CD4-positive, alpha-beta T cell treated with Interleukin-17A for 1 hour (primary cell): Measurements from ENCODE around the gene THAP11.
"Not testable (repeated sequence)": the region's sequence is repeated elsewhere in the genome, so short reads cannot be mapped to it uniquely, and the experiment has no call there.

Source experiments
- DNase-seq: peaks from one replicate; pipeline ENCODE4 v3.0.0-alpha.2; 2020

The THAP11 gene

DNA sequence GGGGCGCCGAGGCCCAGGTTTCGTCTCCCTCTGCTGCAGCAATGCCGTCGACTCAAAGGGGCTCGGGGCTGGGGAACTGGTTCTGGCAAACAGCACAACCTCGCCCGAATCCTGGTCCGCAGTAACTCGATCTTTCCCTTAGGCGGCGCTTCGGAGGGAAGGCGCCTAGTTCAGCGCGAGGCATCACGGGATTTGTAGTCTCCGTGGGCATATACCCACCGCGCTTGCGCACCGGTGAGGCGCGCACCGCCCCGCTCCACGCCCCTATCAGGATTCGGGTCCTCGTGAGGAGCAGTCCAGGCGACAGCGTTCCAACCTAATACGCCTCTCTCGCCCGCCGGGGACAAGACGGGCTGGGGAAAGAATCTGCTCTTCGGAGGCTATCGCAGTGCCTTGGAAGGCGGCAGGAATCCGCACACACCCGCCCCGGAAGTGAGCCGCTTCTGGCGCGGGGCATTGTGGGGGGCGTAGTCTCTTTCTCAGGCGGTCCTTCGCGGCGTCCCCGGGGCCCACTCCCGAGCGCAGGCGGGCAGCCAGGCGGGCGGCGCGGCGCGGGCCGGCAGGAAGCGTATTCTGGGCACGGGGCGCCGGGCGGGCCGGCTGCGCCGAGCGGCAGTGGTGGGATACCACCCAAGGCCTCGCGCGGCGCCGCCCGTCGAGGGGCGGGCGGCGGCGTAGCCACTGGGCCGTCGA, at the start of gene THAP11:
THAP11 (plus strand) TSS at position 505 of the 693 bp plus-strand sequence. CDS start 235 bp downstream, outside the sequence.
- DNase-seq = peak; percentile 96

DNA sequence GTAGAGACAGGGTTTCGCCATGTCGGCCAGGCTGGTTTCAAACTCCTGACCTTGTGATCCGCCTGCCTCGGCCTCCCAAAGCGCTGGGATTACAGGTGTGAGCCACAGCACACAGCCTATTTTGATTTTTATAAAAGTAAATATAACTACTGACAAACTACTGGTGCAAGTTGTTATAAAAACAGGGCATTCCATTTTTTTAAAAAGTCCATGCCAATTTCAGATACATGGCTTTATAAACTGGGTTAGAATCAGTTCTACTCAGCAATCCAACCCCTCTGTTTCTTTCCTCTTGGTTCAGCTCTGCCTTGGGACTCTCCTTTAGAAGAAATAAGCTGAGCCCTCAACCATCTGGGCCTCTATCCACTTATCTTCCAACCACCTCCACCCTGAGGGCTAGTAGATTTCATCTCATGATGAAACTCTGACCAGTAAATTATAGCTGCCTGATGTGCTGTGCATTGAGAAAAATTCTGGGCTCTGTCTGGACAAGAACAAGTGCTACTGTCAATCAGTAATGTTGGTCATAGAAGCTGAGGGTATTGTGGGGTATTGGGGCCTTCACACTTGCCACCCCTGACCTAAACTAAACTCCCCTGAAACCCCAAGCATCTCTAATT, 45.9 kb upstream of the THAP11 start:
- DNase-seq = no peak

DNA sequence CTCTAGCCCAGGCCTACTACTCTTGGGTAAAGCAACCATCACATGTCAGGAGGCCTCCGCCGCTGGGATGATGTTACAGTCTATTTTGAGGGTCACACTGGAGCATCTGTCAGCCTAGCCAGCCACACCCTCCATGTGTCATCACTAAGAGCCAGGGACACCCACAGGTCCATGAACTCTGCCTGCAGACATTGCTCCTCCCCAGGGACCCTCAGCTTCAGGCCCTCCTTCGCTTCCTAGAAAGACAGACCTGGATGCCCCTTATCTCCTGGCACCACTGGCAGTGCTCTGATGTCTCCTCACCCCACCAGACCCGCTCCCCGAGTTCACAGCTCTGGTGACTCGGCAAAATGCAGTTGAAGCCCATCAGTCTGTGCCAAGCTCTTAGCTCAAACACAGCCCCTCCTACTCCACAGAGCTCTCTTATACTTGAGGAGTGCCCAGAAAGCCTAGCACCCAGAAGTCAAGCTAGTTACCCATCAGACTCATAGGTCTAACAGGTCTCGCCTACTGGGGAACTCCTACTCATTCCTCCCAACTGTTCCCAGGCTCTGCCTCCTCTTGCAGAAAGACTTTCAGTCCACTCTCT, 41.7 kb upstream of the THAP11 start:
- no peak for DNase-seq

DNA sequence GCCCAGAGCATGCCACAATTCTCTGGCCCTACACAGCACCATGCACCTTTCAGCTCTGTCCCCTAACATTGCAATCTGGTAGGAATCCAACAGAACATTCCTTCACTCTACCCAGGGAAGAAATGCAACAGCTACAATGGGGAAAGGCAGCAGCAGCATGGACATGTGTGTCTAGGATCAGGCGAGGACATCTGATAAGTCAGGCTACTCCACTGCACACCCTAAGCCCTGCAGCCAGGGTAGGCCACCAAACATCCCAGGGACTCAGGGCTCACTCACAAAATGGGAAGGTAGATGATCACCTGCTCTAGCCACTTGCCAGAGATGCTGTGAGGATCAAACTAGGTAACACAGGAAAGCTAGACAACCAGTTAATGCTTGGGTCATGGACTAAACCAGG, 40.9 kb upstream of the THAP11 start:
- no peak for DNase-seq

DNA sequence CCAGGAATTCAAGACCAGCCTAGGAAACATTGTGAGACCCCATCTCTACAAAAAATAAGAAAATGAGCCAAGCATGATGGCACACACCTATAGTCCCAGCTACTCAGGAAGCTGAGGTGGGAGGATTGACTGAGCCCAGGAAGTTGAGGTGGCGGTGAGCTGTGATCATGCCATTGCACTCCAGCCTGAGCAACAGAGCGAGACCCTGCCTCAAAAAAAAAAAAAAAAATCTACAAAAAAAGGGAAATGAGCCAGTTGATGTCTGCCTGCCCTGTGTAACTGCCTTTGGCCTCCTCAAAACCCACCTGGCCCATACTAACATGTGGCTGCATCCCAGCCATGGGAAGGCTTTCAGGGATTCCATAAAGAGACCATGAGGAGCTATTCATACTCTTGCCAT, 40.2 kb upstream of the THAP11 start:
- peak; percentile 53 for DNase-seq

DNA sequence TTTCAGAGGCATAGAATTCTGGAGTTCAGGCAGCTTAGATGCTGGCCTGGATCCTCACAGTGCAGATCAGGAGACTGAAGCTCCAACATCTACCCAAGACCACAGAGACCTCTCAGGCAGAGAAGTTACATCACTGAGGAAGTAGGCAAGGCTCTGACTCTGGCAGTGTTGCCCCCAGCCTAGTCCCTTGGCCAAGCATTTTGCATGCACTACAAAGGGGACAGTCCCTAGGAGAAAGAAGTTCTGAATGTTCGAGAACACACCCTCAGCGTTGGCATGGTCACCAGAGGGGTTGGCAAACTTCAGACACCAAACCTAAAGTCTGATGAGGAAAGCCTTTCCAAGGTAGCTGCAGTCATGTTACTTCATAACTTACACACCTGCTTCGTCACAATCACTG, 38.2 kb upstream of the THAP11 start:
- DNase-seq = no peak

DNA sequence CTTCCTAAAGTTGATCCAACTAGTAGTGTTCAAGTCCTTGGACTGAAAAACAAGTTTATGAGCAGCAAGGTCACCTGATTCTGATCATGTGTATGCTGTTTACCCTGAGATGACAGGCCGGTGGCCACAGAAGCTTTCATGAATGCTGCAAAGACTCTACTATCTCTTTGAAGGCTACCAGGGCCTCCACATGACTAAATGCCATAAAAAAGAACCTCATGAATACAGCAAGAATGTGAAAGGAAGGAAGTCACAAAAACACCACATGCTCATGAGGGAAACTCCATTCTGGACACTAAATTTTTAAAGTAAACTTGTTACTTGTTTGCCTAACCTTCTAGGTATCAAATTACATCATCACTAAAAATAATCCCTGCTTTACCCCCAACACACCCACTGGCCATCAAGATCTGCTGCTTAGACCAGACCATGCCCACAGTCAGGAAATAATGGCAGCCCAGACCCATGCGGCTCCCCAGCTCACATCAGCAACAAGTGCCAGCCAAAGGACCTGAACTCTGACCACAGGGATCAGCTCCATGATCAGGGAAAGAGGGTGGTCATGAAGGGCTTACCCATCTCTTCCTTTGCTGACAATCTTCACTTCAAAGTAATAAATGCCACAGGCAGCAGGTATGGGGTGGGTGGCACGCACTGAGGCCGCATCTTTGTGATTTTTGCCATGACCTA, 37.1 kb upstream of the THAP11 start:
- no peak for DNase-seq

DNA sequence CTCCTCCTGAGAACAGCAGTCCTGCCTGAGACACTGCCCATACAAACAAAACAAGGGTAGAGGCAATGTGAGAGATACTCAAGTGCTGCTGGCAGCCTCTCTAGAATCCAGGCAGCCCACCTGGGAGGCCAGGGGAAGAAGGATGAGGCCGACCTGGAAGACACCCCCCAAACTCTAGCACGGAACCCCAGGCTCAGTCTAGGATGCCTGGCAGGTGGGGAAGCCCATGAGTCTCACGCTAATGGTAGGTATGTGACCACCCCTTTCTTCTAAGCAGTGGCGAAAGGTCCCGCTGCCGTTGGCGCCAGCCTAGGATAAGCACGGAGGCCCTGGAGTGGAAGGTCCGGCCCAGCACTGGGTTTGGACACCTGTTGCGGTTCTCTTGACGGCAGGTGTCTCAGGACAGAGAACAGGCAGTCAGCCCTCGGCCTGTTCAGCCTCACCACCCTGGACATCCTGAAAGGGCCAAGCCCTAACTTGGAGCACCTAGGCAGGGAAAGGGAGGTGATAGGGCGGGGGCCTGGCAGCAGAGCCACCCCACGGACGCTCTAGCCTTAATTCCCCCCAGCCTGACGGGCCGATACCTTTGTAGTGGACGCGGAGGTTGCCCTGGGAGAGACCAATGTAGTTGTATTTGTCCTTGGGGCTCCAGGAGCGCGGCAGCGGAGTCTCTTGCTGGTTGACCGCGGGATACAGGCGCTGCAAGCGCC, 36.2 kb upstream of the THAP11 start:
- DNase-seq = no peak

DNA sequence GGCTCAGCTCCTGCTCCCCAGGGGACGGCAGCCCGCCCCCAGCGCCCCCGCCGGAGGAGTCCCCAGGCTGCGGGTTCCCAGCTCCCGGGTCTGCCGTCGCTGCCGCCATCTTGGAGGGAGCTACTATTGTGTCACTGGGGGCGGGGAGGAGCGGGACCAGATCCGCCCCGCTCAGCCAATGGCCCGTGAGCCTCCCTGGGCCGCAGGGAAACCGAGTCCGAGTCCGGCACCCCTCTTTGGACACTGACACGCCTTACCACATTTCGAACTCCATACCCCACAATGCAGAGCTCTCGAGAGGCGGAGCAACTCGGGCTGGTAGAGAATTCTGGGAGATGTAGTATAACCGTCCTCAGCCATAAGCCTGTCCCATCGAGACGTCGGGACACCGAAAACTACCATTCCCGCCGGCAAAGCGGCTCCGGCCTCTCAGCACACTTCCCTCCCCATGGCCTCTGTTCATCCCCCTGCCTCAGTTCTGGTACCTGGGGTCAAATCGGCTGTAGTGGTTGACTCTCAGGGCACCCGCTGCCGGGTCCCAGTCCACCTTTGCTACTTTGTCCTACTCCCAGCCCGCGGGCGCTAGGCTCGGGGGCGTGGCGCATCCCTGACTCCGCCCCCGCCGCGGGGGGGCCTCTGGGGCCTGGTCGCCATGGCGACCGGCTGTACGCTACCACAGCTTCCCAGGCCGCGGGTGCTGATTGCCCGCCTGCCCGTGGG, 35.5 kb upstream of the THAP11 start, which contains the start of the genes RANBP10 and TSNAXIP1:
RANBP10 (minus strand) TSS at position 133 of the 720 bp plus-strand sequence; CDS start at position 109, 24 bp downstream.
TSNAXIP1 (plus strand) TSS at position 462 of the 720 bp plus-strand sequence. CDS start 261 bp downstream, outside the sequence.
- peak; percentile 99 for DNase-seq

DNA sequence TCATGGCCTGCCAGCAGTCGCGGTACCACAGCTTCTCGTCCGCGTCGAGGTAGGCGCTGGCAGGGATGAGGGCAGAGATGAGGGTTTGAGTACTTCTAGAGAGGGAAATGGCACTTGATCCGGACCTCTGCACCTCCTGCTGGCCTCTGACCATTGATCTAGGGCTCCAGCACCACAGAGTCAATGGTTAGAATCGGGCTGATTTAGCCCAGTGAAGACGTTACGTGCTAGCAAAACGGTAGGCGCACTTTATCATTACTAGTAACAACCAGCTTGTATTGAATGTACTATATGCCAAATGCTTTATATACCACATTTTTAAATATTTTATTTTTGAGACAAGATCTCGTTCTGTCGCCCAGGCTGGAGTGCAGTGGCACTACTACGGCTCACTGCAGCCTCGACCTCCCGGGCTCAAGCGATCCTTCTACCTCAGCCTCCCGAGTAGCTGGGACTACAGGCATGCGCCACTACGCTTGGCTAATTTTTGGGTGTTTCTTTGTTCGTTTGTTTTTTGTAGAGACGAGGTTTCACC, 34.9 kb upstream of the THAP11 start:
- no peak for DNase-seq

DNA sequence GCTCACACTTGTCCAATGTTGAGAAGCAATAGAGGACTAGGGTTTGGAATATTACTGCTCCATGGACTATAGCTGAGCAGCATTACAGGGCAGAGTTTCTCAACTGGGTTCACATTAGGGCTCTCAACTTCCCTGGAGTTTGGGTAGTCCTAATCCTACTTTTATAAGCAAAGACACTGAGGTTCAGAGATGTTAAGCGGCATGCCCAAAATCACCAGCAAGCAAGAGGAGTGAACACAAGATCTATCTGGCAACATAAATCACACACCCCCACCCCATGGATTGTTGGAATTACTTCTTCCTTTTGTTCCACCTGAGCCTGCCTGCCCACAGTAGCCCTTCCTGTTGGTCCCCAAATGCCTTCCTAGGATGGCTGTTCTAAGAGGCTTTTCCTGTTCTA, 30.2 kb upstream of the THAP11 start:
- DNase-seq = no peak

DNA sequence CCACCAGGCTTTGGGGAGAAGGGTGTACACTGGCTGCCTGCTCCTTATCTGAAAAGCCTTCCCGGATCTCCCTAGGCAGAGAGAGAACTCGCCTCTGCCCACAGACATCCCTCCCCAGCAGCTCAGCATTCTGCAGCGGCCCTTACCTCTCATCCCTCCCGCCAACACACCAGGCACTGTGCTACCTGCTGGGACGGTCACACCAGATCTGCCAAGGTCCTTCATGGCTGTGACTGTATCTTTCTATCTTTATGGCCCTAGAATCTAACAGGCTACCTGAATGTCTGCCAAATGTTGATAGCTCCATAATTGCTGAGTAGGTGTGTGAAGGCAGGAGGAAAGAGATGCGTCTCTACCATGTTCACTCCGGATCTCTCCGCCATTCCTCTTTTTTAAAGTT, 27.6 kb upstream of the THAP11 start:
- no peak for DNase-seq

DNA sequence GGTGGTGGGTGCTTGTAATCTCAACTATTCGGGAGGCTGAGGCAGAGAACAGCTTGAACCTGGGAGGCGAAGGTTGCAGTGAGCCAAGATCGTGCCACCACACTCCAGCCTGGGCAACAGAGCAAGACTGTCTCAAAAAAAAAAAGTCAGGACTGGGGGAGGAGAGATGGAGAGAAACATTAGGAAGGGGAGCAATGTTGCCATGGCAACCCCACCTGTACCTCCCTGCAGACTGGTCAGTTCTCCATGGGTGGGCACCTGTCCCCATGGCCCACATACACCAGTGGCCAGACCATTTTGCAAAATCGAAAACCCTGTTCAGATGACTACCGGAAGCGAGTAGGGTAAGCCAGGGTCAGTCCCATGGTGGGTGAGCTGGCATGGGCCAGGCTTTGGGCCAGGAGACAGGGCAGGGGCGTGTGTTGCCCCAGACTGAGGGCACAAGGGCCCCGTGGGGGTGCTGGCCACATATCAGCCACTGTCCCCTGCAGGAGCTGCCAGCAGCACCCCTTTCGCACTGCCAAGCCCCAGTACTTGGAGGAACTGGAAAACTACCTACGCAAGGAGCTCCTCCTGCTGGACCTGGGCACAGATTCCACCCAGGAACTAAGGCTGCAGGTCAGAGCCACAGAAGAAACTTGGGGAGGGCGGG, 21.4 kb upstream of the THAP11 start:
- DNase-seq = no peak

DNA sequence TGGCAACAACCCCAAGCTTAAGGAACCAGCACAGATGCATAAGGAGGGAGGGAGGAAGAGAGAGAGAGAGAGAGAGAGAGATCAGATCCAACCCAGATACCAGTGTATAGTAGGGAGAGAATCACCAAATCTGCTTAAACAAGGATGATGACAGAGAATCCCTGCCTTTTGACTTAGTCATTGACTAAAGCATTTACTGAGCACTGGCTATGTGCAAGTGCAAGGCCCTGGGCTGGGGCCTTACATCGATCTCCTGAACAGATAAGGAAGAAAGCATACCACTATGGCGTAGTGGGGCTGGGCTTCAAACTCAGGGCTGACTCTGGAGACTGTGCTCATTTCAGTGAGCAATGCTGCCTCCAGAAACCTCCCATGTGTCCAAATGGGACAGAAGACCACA, 19.6 kb upstream of the THAP11 start:
- no peak for DNase-seq

DNA sequence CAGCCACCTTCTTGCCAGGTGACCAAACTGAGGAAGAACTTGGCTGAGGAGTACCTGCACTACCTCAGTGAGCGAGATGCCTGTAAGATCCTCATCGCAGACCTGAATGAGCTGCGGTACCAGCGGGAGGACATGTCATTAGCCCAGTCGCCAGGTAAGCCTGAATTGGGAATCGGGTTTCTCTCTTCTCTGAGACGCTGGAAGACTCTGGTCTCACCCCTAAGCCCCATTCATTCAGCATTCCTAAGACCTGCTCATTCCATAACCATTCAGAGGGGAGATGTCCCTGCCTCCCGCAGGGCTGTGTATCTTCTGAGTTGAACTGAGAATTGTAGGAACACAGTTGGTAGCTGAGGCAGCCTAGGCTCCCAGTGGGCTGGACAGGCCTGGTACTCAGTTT, 17.0 kb upstream of the THAP11 start:
- DNase-seq = no peak

DNA sequence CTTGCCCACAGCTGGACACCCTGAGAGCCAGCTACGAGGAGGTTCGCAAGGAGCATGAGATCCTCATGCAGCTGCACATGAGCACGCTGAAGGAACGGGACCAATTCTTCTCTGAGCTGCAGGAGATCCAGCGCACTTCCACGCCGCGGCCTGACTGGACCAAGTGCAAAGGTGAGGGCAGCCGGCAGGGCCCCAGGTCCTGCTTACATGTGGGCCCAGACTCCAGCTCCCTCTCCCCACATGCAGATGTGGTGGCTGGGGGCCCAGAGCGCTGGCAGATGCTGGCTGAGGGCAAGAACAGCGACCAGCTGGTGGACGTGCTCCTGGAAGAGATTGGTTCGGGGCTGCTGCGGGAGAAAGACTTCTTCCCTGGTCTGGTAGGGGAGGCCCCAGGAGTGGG, 16.2 kb upstream of the THAP11 start:
- no peak for DNase-seq

DNA sequence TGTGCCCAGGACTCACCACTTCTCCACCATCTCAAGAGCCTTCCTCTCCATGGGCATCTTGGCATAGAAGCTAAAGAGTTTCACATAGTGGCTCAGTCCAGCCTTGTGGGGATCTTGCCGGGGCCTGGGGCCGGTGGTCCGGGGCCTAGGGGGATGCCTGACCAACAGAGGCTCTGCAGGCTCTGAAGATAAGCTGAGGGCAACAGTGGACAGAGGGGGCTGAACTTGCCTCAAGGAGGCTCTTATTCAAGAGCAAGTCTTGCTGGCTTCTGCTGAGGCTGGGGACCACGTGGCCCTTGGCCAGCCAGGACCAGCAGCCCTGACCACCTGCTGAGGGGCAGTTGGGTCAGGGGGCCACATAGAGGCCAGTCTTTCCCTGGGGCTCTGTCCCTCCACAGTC, 13.5 kb upstream of the THAP11 start:
- DNase-seq = no peak

DNA sequence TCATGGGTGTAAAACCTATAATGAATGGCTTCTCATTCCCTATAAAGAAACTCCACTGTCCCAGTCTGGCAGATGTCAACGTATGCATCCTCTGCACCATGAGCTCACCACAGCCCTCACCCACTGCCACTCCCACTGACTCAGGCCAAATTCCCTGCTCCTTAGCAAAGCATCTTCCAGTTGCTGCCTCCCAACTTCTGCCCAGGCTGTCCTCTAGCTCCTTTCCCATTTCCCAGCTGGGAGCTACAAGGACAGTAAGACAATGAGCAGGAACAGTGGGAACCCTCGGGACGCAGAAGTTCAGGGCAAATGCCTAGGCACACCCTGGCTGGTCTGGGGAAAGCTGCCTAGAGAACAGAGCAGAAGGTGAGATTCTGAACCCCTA, 9.1 kb upstream of the THAP11 start:
- no peak for DNase-seq

DNA sequence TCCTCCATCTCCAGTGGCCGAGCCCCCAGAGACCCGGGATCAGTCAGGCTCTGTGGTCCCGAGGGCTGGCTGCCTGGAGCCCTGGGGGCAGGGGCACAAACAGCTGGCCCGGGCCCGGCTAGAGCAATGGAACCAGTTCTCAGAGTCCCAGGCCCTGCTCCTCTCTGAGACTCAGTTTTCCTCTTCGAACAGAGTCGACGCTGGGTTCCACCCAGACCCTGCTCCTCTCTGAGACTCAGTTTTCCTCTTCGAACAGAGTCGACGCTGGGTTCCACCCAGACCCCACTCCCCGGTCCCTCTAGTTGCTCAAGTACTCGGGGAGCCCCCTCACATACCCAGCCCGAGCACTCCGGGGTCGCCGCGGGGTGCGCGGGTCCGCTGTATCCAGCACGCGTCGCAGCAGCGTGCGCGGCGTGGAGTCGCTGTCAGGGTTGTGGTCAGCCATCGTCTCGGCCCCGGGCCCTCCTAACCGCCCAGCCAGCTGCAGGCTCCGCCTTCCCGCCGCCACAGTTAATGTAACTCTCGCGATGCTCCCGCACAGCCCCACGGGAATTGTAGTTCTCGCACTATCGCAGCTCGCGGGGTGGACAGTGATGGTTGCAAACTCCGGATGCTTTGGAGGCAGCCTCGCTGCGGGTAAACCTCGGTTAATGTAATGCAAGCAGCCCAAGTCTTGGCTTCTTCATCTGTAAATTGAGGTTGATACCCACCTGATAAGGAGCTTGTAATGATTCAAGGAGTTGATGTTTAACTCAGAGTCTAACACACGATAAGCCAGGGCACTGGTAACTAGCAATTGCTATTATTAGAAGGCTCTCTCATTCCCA, 8.5 kb upstream of the THAP11 start:
- DNase-seq = peak; percentile 95

DNA sequence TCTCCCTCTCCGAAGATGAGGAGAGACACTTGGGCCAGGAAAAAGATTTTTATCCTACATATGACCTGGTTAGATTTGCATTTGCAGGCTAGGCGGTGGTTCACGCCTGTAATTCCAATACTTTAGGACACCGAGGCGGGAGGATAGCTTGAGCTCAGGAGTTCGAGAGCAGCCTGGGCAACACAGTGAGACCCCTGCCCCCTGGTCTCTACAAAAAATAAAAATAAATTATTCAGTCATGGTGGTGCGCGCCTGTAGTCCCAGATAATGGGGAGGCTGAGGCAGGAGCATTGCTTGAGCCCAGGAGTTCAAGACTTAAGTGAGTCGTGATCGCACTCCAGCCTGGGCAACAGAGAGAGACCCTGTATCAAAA, 7.9 kb upstream of the THAP11 start:
- DNase-seq = no peak

DNA sequence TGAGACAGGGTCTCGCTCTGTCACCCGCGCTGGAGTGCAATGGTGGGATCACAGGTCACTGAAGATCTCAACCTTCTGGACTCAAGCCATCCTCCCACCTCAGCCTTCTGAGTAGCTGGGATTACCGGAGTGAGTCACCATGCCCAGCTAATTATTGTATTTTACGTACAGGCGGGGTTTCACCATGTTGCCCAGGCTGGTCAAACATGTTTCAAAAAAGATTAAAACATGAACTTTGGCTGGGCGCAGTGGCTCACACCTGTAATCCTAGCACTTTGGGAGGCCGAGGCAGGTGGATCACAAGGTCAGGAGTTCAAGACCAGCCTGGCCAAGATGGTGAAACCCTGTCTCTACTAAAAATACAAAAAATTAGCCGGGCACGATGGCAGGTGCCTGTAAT, 4.9 kb upstream of the THAP11 start:
- DNase-seq = not testable (repeated sequence)
